ENCODE measurements around the gene SPG7.
"Not testable (repeated sequence)": the region's sequence is repeated elsewhere in the genome, so short reads cannot be mapped to it uniquely, and the experiment has no call there.

SPG7 gene

DNA sequence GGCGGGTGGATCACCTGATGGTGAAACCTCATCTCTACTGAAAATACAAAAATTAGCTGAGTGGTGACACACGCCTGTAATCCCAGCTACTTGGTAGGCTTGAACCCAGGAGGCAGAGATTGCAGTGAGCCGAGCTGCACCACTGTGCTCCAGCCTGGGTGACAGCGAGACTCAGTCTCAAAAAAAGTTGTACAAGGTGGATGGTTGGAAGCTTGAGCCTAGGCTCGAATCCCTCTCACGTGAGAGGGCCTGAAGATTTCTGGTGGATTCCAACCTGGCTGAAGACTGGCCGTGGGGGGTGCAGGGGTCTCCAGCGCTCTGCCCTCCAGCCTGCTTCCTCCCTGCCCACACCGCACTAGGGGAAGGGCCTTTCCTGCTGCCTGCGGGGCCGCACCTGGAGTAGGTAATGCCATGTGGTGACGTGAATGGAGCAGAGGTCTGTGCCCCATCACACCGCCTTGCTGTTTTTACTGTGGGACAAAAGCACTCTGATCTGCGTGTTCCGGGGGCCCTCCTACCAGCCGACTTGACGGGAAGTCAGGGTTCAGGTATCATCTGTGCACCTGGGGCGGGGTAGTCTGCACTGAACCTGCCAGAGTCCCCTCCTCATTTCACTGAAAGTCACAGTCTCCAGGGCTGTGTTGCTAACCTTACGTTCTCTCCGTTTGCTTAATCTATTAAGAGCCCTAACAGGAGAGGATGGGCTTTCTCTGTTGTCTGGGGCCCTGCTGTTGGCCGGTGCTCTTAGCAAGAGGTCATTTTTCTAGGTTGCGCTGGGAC is 56.5 kb downstream of the SPG7 start:
- no peak for DNase-seq (ENCODE audit: low read depth in 2 of 2)

DNA sequence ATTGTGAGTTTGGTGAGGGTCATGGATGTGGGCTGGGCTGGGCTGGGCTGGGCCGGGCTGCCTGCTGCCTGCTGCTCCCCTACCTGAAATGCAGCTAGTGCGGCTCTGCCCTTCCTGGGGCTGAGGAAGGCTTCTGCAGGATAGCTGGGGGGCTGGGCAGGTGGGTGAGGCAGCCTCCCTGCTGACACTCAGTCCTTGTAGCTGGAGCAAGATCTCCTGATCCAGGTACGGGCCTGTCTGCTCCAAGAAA is 57.0 kb downstream of the SPG7 start:
- no peak for DNase-seq (ENCODE audit: low read depth in 2 of 2)

DNA sequence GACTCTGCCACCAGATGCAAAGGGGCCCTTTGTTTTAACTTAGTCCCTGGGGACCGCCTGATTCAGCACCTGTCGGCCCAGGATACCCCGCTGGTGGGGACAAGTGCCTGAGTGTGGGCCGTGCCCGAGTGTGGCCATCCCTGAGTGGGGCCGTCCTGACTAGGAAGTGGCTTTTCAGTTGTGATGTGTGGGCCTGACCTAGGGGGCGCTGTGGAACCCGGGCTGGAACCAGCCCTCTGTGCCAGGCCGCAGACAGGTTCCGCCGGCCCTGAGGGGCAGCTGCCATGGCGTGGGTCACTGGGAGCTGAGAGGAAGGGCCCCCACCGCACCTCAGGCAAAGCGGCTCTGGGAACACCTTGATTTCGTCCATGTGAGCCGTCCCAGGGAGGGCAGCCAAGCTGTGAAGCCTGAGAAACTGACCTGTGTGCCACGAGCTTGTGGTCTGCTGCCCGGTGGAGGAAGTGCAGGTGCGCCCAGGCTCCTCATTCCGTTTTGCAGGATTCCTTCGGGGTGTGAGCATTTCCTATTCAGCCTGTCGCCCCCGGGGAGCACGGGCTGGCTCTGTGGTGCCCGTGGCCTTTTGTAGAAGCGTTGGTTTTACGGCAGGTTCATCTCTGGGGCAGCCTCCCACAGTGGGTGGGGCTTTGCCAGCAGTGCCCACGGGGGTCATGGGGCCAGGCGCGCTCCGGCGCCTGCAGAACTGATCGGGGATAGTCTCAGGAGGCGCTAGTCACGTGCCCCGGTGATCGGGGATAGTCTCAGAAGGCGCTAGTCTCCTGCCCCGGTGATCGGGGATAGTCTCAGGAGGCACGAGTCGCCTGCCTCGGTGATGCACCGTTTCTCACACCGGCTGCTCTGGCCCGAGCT is 57.5 kb downstream of the SPG7 start:
- no peak for DNase-seq (ENCODE audit: low read depth in 2 of 2)

DNA sequence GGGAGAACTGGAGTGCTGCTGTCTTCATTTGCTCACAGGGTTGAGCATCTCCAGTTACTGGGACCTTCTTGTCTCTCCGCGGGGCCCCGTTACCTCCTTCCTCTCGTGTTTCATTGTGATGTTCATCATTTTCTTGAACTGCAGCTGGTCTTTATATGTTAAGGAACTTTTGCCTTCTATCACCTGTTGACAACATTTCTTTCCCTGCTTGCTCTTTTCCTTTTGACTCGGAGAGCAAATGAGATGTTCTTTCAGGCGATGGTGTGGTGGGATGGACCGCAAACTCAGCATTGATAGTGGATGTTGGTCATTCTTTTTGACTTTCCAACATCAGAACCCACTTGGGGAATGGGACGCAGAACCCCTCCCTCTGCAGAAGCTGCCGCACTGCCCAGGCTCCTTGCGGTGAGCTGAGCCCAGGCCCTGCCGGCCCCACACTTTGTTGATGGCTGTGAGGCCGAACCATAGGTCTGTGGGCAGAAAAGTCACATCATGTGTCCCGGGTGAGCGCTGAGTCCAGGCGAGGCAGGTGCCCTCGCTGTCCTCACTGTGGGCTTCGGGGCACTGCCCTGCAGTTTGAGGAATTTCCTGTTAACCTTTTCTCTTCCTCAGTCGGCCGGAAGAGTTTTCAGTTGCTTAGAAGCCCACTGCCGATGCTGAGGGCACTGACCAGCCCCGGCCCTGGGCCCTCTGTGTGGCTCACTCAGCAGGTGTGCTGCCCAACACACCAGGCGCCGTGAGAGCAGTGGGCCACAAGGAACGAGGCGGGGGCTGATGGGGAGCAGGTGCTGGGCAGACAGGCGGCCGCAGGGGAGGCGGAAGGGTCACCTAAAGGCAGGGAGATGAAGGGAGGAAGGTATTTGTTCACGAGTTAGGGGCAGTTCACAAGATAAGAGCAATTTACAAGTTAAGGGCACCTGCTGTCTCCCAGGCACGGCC is 59.7 kb downstream of the SPG7 start:
- DNase-seq (ENCODE audit: low read depth in 2 of 2) = no peak

DNA sequence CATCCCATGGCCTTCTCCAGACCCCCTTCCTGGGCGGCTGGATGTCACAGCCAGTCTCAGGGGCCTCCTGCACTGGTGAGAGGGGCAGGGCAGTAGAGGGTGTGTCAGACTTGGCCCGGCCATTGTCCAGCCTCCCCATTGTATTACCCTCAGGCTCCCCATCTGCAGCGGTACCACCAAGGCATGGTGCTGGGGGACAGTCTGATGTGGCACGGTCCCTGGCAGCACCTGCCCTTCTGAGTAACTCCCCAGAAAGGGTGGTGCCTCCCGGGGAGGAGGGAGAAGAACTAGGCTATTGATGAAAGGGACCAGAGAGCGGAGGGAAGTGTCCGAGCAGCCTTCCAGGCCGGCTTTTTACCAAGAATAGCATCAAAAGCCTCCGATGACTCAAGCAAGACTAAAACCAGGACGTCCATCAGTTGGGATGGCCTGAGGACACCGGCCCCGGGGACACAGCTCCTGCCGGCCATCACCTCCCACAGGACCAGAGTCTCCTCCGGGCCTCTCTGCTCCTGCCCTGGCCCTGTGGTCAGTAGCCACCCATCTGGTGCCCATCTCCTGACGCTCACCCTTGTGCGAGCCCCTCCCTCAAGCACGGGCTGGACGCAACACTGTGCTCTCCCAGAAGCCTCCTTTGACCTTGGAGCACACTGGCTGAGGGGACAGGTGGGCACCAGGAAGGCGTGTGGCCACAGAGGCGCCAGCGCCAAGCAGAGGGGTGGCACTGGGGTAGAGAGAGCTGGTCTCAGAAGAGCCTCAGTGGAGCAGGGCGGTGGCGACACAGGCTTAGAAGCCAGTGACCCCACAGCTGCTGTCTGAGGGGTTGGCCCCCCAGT is 61.5 kb downstream of the SPG7 start:
- DNase-seq (ENCODE audit: low read depth in 2 of 2) = no peak

DNA sequence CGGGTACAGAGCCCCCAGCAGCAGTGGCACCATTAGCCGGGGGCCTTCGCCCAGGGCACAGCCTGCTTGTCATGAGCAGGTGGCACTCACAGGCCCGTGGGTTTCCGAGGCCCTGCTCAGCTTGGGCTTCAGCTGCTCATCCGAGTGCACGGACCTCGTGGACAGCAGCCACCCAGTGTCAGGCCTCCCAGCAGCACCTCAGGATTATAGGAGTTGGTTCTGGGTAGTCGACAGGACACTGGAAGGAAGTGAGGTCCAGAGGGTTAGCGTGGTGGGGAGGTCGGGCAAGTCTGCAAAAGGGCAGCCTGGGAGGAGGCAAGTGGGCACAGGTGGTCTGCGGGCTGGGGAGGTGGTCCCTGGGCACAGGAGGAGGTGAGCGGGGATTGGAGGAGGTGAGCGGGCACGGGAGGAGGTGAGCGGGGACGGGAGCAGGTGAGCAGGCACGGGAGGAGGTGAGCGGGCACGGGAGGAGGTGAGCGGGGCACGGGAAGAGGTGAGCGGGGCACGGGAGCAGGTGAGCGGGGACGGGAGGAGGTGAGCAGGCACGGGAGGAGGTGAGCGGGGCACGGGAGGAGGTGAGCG is 62.2 kb downstream of the SPG7 start:
- DNase-seq (ENCODE audit: low read depth in 2 of 2) = no peak

DNA sequence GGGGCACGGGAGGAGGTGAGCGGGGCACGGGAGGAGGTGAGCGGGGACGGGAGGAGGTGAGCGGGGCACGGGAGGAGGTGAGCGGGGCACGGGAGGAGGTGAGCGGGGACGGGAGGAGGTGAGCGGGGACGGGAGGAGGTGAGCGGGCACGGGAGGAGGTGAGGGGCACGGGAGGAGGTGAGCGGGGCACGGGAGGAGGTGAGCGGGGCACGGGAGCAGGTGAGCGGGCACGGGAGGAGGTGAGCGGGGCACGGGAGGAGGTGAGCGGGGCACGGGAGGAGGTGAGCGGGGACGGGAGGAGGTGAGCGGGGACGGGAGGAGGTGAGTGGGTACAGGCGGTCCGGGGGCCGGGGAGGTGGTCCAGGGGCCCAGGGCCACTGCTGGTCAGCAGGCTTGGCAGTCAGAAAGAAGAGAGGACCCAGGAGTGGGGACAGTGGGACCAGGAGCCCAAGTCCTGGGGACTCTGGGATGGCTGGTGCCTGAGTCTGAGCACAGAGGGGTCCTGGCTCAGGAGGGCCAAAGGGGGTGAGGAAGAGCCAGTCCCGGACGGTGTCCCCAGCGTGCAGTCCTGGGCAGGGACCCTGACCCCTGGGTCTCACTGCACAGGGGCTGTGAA is 62.9 kb downstream of the SPG7 start:
- DNase-seq (ENCODE audit: low read depth in 2 of 2) = not testable (repeated sequence)

DNA sequence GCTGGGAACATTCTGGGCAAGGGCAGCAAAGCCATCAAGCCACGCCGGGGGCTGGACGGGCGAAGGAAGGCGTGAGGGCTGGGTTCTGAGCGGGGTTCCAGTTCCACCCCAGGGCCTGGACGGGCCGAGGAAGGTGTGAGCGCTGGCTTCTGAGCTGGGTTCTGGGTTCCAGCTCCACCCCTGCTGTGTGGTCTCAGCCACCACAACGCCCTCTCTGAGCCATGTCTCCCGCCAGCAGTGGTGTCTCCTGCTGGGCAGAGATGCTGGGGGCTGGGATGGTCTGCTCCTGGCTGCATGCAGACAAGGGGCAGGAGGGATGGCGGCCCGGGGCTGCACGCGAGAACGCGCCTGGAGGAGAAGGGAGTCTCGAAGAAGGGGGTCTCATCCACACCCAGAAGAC is 63.4 kb downstream of the SPG7 start:
- DNase-seq (ENCODE audit: low read depth in 2 of 2) = no peak

DNA sequence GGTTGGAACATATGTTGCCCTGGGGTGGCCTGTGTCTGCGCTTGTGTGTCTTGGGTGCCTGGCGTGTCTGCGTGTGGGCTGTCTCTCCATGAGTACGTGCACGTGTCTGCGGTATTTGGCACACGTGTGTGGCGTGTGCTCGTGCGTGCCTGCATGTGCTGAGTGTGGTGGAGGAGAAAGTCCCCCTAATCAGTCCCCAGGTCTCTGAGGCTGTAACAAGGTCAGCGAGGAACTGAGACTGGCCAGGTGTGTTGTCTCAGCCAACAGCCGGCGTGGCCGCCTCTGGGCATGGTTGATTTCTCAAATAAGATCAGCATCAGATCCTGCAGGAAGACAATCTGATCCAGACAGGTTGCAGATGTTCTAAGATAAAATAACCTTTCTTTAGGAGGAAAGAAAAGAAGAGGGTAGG is 63.9 kb downstream of the SPG7 start:
- DNase-seq (ENCODE audit: low read depth in 2 of 2) = no peak

DNA sequence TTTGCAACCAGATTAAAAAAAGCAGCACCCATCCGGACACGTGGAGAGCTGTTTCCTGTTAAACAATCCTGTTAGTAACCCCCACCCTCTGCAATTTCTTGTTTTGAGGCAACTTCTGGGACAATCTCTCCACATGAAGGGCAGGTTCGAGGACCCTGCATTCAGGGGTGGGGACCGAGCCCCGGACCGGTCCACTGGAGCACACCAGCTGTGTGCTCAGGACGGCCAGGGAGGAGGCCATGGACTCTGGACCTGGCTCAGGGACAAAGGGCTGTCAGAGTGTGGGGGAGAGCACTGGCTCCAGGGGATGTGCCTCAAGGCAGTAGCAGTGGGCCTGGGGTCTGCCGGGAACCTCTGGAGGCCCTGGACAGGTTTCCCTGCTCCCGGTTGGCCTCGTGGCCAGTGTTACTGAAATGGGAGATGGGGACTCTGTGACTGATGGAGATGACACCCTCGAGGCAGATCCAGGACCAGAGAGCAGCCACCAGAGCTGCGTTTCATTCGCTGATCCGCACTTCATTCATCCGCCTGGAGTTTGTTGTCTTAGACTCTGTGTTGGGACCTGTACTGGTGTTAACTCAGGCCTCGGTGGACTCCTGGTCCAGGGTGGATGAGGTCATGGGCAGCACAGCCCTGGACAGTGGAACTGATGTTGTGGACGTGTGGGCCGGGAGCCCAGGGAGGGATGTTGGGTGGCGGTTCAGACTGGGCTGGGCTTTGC is 64.4 kb downstream of the SPG7 start:
- DNase-seq (ENCODE audit: low read depth in 2 of 2) = no peak

DNA sequence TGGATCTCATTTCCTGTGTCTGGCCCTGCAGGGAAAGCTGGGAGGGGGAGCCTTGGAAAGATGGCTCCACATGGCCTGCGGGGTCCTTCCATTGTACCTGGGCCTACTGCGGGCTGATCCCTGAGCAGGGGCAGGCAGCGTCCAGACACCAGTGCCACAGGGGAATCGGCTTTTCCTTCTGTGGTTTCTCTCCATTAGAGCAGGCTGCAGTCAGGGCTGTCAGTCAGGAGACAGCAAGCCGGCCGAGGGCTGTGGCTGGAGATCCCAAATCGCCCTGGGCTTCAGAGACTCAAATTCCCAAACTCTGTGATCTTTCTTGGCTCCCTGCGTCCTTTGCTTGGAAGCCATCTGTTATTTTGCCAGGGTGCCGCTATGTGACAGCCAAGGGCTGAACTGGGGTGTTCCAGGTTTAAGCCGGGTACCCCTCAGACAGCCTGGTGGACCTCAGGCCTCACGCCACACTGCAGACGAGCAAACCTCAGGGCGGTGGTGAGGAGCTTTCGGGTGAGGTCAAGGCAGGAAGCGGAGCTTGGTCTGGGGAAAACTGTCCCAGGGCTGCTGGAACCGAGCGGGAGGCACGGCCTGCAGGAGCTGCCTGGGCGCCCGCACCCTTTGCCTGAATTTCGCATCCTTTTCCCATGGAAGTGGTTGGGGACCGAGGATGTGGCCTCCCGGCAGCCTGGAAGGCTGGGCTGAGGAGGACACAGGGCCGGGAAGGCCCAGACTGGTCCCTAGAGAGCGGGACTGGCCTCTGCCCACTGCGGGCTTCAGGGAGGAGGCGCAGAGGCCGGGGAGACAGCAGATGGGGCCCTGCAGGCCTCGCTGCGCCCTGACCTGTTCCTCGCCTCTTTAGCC is 65.8 kb downstream of the SPG7 start:
- no peak for DNase-seq (ENCODE audit: low read depth in 2 of 2)

DNA sequence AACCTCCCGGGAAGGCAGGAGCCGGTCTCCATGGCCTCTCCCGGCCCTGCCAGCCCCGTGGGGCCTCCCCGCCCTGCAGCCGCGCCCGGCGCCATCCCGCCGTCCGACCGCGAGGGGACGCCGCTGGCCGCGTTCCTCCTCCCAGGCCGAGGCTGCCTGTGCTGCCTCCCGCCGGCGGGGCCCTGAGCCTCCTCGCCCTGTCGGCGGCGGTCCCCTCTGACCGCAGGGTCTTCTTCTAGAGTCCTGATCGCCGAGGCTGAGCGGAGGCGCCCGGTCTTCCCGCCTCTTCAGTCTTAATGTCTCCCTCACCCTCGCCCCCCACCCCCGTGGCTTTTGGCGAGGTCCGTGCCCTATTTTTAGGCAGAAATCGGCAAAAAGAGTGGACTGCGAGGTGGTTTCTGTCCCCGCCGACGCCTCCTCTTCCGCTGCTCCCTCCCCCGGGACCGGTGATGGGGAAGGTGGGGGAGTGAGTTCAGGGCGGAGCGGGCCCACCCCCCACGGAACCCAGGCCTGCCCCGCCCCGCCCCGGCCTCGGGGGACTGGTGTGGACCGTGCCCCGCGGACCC is 66.6 kb downstream of the SPG7 start:
- no peak for DNase-seq (ENCODE audit: low read depth in 2 of 2)

DNA sequence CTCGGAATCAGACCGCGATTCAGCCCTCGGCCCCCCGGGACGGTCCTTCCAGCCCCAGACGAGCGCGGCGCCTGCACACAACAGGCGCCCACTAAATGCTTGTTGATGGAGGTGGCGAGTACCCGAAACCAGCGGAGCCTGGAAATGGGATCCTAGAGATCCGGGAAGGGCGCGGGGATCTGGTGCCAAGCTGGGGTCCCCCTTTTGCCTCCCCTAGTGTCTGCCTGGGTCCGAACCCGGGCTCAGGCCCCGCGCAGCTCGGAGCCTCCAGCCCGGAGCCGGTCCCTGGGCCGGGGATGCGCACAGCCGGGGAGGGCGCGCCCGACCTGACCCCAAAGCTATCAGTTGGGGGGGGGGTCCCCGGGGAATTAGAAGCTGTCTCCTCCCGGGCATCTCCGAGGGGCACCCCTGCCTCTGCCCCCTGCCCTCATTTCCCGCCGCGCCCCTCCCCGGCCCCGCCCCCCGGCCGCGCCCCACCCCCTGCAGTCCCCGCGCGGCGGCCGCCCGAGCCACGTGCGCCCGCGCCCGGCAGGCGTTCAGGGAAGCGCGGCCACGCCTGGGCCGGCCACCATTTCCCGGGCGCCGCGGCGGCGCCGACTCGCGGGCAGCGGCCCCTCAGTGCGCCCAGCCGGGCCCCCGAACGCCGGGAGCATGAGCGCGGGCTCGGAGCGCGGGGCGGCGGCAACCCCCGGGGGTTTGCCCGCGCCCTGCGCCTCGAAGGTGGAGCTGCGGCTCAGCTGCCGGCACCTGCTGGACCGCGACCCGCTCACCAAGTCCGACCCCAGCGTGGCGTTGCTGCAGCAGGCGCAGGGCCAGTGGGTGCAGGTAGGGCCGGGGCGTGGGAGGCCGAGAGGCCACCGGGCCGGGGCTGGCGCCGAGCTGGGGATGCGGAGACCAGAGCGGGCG is 67.3 kb downstream of the SPG7 start, which contains the start of gene CPNE7:
TSS of gene CPNE7 (plus strand) at position 512 of the 906 bp plus-strand sequence. CDS start at position 652, 140 bp downstream.
- no peak for DNase-seq (ENCODE audit: low read depth in 2 of 2)

DNA sequence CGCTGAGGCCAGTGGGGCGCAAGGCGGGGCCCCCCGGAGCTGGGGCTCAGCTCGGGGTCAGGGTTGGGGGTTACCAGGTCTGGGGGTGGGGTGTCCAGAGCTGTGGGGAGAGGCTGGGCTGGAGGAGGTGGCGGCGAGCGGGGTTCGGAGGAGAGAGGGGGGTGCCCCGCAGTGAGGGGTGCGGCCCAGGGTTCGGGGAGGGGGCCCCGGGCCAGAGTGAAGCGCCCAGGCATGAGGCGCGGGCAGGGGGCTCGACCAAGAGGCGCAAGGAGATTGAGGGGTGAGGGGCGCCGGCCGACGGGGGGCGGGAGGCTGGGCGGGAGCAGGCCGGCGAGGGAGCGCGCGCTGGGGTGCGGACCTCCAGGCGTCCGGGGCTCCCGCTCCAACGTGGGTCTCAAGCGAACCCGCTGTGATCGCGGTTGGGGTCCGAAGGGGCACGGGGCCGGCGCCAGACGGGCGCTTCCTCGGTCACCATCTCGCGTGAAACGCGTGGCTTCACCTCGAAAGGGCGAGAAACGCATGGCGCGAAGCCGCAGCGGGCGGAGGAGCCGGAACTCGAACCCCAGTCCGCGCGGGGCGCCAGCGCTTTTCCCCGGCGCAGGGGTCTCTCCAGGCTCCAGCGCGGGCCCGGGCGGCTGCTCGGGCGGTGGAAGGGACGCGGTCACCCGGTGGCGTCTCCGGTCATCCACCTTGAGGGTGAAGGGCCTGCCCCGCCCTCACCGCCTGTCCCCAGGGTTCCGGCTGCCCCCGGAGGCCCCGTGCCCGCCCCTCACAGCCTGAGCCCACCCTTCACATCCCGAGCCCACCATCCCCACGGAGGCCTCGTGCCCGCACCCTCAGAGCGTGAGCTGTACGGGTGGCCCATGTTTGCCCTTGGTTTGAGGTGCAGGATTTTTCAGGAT is 68.2 kb downstream of the SPG7 start:
- DNase-seq (ENCODE audit: low read depth in 2 of 2) = no peak

DNA sequence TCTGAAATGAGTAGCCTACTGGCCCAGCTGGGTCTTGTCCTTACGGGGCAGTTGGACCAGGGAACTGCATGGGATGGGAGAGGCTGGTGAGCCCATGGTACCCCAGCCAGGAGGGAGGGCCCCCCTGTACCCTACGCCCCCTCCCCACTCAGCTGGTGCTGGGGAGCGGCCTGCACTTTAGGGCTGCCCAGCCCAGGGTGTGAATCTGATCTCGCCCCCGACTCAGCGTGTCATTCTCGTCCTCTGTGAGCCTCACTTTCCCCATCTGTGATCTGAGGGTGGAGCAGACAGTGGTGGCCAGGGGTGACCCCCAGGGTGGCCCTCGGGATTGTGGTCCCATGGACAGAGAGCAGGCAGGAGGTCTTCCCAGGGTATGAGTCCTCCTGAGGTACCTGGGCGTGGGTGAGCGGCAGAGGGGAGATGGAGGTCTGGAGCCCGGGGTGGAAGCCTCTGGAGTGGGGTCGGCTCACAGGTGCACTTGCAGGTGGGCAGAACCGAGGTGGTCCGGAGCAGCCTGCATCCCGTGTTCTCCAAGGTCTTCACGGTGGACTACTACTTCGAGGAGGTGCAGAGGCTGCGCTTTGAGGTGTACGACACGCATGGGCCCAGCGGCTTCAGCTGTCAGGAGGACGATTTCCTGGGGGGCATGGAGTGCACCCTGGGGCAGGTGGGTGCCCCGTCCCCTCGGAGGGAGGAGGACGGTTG is 69.0 kb downstream of the SPG7 start:
- DNase-seq (ENCODE audit: low read depth in 2 of 2) = no peak

DNA sequence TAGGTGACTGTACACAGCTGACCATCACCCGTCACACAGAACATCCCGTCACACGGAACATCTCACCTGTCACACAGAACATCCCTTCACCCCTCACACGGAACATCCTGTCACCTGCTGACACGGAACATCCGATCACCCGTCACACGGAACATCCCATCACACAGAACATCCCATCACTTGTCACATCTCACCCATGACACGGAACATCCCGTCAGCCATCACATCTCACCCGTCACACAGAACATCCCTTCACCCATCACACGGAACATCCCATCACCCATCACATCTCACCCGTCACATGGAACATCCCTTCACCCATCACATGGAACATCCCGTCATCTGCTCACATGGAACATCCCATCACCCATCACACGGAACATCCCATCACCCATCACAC is 71.1 kb downstream of the SPG7 start:
- DNase-seq (ENCODE audit: low read depth in 2 of 2) = no peak

Measured in fibroblast of skin of left biceps (primary cell).